ENCODE data around the gene THRB. TPM values are rescaled to one million over a fixed set of nuclear protein-coding genes. Genes with fewer than 3 reads are reported as not detected.

The THRB gene
- total RNA-seq, 4 donors from 2014 or later, result 19.8 to 25.8 (median 23.4) TPM

DNA sequence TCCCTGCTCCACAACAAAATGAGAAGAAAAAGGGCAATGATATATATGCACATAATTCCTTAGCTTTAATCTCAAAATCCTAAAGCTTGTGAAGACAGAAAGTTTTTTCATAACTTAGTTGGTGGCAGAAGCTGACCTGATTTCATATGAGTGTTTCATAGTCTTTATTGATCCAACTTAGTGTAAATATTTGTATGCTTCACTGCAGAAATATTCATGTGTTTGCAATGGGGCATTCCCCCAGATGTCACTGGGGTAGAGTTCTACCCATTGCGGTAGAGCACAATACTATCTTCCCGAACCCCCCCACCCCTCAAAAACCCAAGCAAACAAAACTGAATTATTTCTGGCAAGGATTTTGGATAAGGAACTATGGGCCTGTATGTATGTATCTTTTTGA, 221.2 kb downstream of the THRB start:
- DNase-seq (ENCODE audit: low spot score in 2 of 2), result no peak
- TF ChIP-seq POLR2A (IDR thresholded peaks at IDR 0.05), result no peak
- TF ChIP-seq, protein P1, sequence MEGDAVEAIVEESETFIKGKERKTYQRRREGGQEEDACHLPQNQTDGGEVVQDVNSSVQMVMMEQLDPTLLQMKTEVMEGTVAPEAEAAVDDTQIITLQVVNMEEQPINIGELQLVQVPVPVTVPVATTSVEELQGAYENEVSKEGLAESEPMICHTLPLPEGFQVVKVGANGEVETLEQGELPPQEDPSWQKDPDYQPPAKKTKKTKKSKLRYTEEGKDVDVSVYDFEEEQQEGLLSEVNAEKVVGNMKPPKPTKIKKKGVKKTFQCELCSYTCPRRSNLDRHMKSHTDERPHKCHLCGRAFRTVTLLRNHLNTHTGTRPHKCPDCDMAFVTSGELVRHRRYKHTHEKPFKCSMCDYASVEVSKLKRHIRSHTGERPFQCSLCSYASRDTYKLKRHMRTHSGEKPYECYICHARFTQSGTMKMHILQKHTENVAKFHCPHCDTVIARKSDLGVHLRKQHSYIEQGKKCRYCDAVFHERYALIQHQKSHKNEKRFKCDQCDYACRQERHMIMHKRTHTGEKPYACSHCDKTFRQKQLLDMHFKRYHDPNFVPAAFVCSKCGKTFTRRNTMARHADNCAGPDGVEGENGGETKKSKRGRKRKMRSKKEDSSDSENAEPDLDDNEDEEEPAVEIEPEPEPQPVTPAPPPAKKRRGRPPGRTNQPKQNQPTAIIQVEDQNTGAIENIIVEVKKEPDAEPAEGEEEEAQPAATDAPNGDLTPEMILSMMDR (IDR thresholded peaks at IDR 0.05), result no peak
- intact Hi-C loops (cut with DNase I; ENCODE audit: low total_unique reads), result no loop called here
- 93 to 96% methylated on average over 2 of the region's 2 CpGs for WGBS, 2 donors
- no peak overlapping the region for H3K4me3 ChIP-seq (ENCODE audit: low read depth, poor library complexity, severe bottlenecking)

DNA sequence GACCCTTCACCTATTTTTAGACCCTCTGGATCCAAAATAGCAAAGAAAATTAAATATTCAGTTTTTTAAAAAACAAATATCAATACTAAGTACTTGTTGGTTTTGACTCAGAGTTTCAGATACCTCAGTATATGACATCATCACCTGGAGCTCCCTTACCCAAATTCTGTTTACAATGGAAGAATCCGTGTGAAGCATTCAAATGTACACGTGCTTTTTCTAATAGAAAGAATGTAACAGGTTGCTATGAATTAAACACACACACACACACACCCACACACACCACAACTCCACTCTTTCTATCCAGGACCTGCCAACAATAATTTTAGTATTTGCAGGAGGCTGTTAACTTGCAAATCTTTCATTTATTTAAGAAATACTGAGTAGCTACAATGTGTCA, 221.8 kb downstream of the THRB start:
- WGBS, 2 donors, result 62 to 73% methylated on average over 2 of the region's 2 CpGs
- intact Hi-C loops (cut with DNase I; ENCODE audit: low total_unique reads), result no loop called here
- TF ChIP-seq POLR2A (IDR thresholded peaks at IDR 0.05), result no peak
- TF ChIP-seq, protein P1 (IDR thresholded peaks at IDR 0.05), result no peak
- H3K4me3 ChIP-seq (ENCODE audit: low read depth, poor library complexity, severe bottlenecking), result no peak overlapping the region
- no peak for DNase-seq (ENCODE audit: low spot score in 2 of 2)

DNA sequence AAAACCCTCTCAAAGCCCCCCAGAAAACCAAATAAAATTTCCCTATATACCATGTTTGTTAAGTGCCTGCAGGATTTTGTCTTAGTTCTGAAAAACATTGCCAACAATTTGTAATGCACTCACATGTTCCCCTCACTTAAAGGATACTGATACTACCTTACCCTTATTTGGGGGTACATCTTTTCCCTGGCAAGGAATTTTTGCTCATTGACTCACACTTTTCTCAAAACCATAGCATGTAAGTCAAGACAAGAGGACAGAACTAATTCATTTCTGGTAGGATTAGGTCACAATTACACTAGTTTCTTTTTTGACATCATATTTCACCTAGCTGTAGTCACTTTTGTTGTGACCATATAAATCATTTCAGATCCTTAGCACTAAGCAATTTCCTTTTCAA, 222.2 kb downstream of the THRB start:
- no peak for TF ChIP-seq POLR2A (IDR thresholded peaks at IDR 0.05)
- TF ChIP-seq, protein P1 (IDR thresholded peaks at IDR 0.05), result no peak
- DNase-seq (ENCODE audit: low spot score in 2 of 2), result no peak
- intact Hi-C loops (cut with DNase I; ENCODE audit: low total_unique reads), result no loop called here
- no peak overlapping the region for H3K4me3 ChIP-seq (ENCODE audit: low read depth, poor library complexity, severe bottlenecking)

DNA sequence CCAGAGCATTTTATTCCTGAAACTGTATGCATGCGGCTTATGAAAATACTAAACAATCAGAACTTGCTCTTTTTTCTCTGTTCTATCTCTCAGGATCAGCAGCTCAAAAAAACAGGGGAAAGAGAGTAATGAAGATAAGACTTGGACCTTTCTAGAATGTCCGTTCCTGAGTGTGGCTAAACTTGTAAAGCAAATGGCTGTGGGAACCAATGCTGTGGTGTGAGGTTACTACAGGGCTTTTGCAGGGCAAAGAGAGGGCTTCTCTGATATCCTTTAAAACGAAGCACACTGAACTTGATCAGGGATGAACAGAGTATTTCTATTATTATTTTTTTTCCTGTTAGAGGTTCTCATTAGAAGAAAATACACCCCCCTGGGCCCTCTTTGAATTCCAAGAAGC, 223.4 kb downstream of the THRB start:
- DNase-seq (ENCODE audit: low spot score in 2 of 2), result no peak
- no peak overlapping the region for H3K4me3 ChIP-seq (ENCODE audit: low read depth, poor library complexity, severe bottlenecking)
- no peak for TF ChIP-seq POLR2A (IDR thresholded peaks at IDR 0.05)
- TF ChIP-seq, protein P1 (IDR thresholded peaks at IDR 0.05), result no peak
- intact Hi-C loops (cut with DNase I; ENCODE audit: low total_unique reads), result no loop called here
- 84 to 85% methylated on average over 3 of the region's 3 CpGs for WGBS, 2 donors

DNA sequence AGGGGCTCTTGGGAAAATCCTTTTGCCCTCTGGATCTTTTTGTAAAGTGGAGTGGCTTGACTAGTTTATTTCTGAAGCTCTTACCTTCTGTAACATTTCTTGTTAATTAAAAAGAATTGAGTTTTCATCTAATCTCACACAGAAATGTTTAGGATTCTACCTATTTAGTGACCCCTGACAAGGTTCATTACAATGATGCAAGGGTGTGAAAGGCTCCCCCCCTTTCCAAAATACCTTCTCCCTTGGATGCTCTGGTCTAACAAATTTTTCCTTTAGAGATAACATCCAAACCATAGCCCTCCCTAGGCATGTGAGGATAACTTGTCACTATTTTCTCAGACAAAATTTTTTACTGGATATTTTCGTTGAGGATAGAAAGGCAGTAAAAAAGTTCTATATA, 223.9 kb downstream of the THRB start:
- no peak overlapping the region for H3K4me3 ChIP-seq (ENCODE audit: low read depth, poor library complexity, severe bottlenecking)
- intact Hi-C loops (cut with DNase I; ENCODE audit: low total_unique reads), result no loop called here
- 80% methylated on average over 1 of the region's 1 CpG for whole genome bisulfite sequencing, 2 donors
- DNase-seq (ENCODE audit: low spot score in 2 of 2), result no peak
- TF ChIP-seq, protein P1 (IDR thresholded peaks at IDR 0.05), result no peak
- no peak for TF ChIP-seq POLR2A (IDR thresholded peaks at IDR 0.05)

DNA sequence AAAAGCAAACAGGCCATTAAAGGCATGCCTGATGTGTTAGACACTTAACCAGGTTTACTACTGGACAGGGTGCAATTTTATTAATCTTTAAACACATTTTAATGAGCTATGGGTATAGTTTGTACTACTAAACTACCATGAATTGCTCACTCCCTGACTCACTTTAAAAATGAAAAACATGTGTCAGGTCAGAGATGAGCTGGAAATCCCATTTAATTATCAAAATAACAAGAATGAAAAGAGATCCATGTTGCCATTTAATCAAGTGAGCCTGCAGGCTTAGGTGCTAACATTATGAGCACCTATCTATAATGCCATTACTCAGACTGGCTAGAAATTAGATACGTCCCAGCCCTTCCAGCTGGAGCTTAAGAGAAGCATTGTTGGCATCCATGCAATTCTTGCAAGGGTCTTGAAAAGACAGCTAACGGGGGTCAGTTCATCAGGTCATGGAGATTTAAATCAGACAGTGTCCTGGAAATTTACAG, 224.4 kb downstream of the THRB start:
- no peak overlapping the region for H3K4me3 ChIP-seq (ENCODE audit: low read depth, poor library complexity, severe bottlenecking)
- intact Hi-C loops (cut with DNase I; ENCODE audit: low total_unique reads), result no loop called here
- TF ChIP-seq, protein P1 (IDR thresholded peaks at IDR 0.05), result no peak
- TF ChIP-seq POLR2A (IDR thresholded peaks at IDR 0.05), result no peak
- DNase-seq (ENCODE audit: low spot score in 2 of 2), result no peak
- 63 to 68% methylated on average over 2 of the region's 2 CpGs for WGBS, 2 donors
